H1 (cell line): ENCODE results near the gene BICRAL. TPM values are rescaled to one million over a fixed set of nuclear protein-coding genes. Genes with fewer than 3 reads are reported as not detected.

Experiments
- CTCF ChIA-PET: fragments of 300-600 bp; sonication (Branson Sonifier 250); formaldehyde crosslinking; loops from one replicate; lab custom pipeline; 2021; ENCODE audit not compliant: partially characterized antibody; lab: Charles Lee
- POLR2A ChIA-PET: fragments of 300-600 bp; sonication (Branson Sonifier 250); formaldehyde crosslinking; loops from one replicate; lab custom pipeline; 2021; ENCODE audit warnings: inconsistent platforms; ENCODE audit not compliant: partially characterized antibody; lab: Charles Lee
- DNase-seq, 2 experiments: peaks; one replicate each; pipeline versions ENCODE4 v3.0.0 to v3.0.0-alpha.2; 2010 to 2022; ENCODE audit warnings: low spot score in 2 of 2, low read depth in 1 of 2, mixed read lengths in 1 of 2
- FAIRE-seq: peaks from 2 replicates; lab custom pipeline; 2011; peaks lifted over from hg19 to GRCh38; lab: Jason Lieb, UNC
- H2AFZ ChIP-seq: 2 replicates; pipeline ENCODE4 v1.8.1; 2012; ENCODE audit warnings: low read length, inconsistent platforms
- H2AK5ac ChIP-seq: 2 replicates; pipeline ENCODE4 v1.6.1; 2013; ENCODE audit warnings: low read depth, low read length
- H2BK120ac ChIP-seq: replicated peaks from 2 replicates; pipeline ENCODE3; 2013; ENCODE audit warnings: low read depth, low read length, inconsistent platforms
- H2BK12ac ChIP-seq: 2 replicates; pipeline ENCODE4 v1.6.1; 2013; ENCODE audit warnings: low read depth, low read length
- H2BK15ac ChIP-seq: 2 replicates; pipeline ENCODE4 v1.6.1; 2013; ENCODE audit warnings: low read length
- H2BK20ac ChIP-seq: 2 replicates; pipeline ENCODE4 v1.6.1; 2013; ENCODE audit warnings: low read length
- H2BK5ac ChIP-seq: 2 replicates; pipeline ENCODE4 v1.6.1; 2013; ENCODE audit warnings: low read depth, low read length
- H3K14ac ChIP-seq: 2 replicates; pipeline ENCODE4 v1.6.1; 2013; ENCODE audit warnings: inconsistent platforms; ENCODE audit not compliant: insufficient read length
- H3K18ac ChIP-seq: 2 replicates; pipeline ENCODE4 v1.6.1; 2013; ENCODE audit warnings: low read length; ENCODE audit errors: extremely low read depth
- H3K23ac ChIP-seq: 2 replicates; pipeline ENCODE4 v1.6.1; 2013; ENCODE audit warnings: inconsistent platforms; ENCODE audit not compliant: insufficient read length
- H3K23me2 ChIP-seq: 2 replicates; pipeline ENCODE4 v1.6.1; 2013; ENCODE audit warnings: low read depth, low read length
- H3K27ac ChIP-seq: 2 replicates; pipeline ENCODE4 v1.6.1; 2011; ENCODE audit warnings: low read depth, low read length, inconsistent platforms
- H3K27me3 ChIP-seq, 4 experiments: replicated peaks in 1 of 4; 1 replicate in 1 of 4; 2 replicates in 3 of 4; pipeline versions ENCODE4 v1.6.1 to v1.8.1; 2011 to 2013; ENCODE audit warnings: low read length in 3 of 4, mild to moderate bottlenecking in 3 of 4, inconsistent platforms in 2 of 4, mixed read lengths in 2 of 4, moderate library complexity in 1 of 4; ENCODE audit not compliant: control insufficient read depth in 3 of 4, insufficient read depth in 3 of 4; ENCODE audit errors: extremely low read depth in 1 of 4
- H3K36me3 ChIP-seq, 4 experiments: 2 replicates each; pipeline versions ENCODE4 v1.6.1 to v1.8.1; 2011 to 2013; ENCODE audit warnings: mild to moderate bottlenecking in 4 of 4, low read length in 3 of 4, moderate library complexity in 2 of 4, control low read depth in 1 of 4, inconsistent platforms in 1 of 4; ENCODE audit not compliant: insufficient read depth in 4 of 4, control insufficient read depth in 2 of 4
- H3K4ac ChIP-seq: replicated peaks from 2 replicates; pipeline ENCODE3; 2013; ENCODE audit warnings: low read length, low read depth, mixed read lengths, inconsistent platforms; ENCODE audit not compliant: insufficient read length
- H3K4me1 ChIP-seq, 4 experiments: replicated peaks in 1 of 4; 1 replicate in 1 of 4; 2 replicates in 3 of 4; pipeline versions ENCODE4 v1.6.1 to v1.8.1; 2011 to 2013; ENCODE audit warnings: low read length in 3 of 4, inconsistent platforms in 2 of 4, mixed read lengths in 1 of 4; ENCODE audit not compliant: insufficient read depth in 4 of 4, control insufficient read depth in 3 of 4
- H3K4me2 ChIP-seq, 2 experiments: 2 replicates each; pipeline versions ENCODE4 v1.6.1 to v1.8.1; 2011 to 2013; ENCODE audit warnings: low read depth in 2 of 2, low read length in 2 of 2, control low read depth in 1 of 2, inconsistent platforms in 1 of 2, mild to moderate bottlenecking in 1 of 2; ENCODE audit not compliant: insufficient read depth in 1 of 2
- H3K4me3 ChIP-seq, 4 experiments: fragments of 200-600, 300-600 bp in 1 of 4; sonication (generic), shearing (Covaris generic), sonication (Bioruptor Twin) in 1 of 4; 2 replicates each; pipeline versions ENCODE4 v1.5.1 to v1.8.1; 2011 to 2016; ENCODE audit warnings: low read length in 4 of 4, low read depth in 3 of 4, control low read depth in 2 of 4, inconsistent platforms in 2 of 4, mild to moderate bottlenecking in 2 of 4, mixed read lengths in 1 of 4, moderate library complexity in 1 of 4; ENCODE audit not compliant: insufficient read depth in 2 of 4; ENCODE audit errors: extremely low read depth in 1 of 4
- H3K56ac ChIP-seq: replicated peaks from 2 replicates; pipeline ENCODE3; 2013; ENCODE audit warnings: low read depth, mild to moderate bottlenecking, mixed read lengths, low read length, inconsistent platforms; ENCODE audit not compliant: insufficient read length
- H3K79me1 ChIP-seq: 2 replicates; pipeline ENCODE4 v1.6.1; 2013; ENCODE audit warnings: low read depth, low read length, control low read depth
- H3K79me2 ChIP-seq, 2 experiments: 2 replicates each; pipeline versions ENCODE4 v1.6.1 to v1.8.1; 2012 to 2013; ENCODE audit warnings: low read length in 2 of 2, mild to moderate bottlenecking in 2 of 2, inconsistent platforms in 1 of 2; ENCODE audit not compliant: insufficient read depth in 2 of 2, control insufficient read depth in 1 of 2
- H3K9ac ChIP-seq, 4 experiments: replicated peaks in 1 of 4; 1 replicate in 1 of 4; 2 replicates in 3 of 4; pipeline versions ENCODE4 v1.6.1 to v1.8.1; 2011 to 2013; ENCODE audit warnings: low read depth in 3 of 4, low read length in 3 of 4, control low read depth in 2 of 4, mild to moderate bottlenecking in 2 of 4, moderate library complexity in 2 of 4, inconsistent platforms in 1 of 4; ENCODE audit errors: extremely low read depth in 1 of 4
- H3K9me3 ChIP-seq, 2 experiments: 2 replicates each; pipeline versions ENCODE4 v1.6.1 to v1.8.1; 2012 to 2013; ENCODE audit warnings: mild to moderate bottlenecking in 2 of 2, moderate library complexity in 2 of 2, control low read depth in 1 of 2, inconsistent platforms in 1 of 2, low read depth in 1 of 2, low read length in 1 of 2, mixed read lengths in 1 of 2; ENCODE audit not compliant: insufficient read depth in 2 of 2
- H4K20me1 ChIP-seq, 2 experiments: replicated peaks in 1 of 2; 2 replicates each; pipeline versions ENCODE3 to v1.8.1; 2011 to 2013; ENCODE audit warnings: inconsistent platforms in 2 of 2, low read length in 2 of 2, mild to moderate bottlenecking in 1 of 2; ENCODE audit not compliant: insufficient read depth in 2 of 2, control insufficient read depth in 1 of 2
- H4K5ac ChIP-seq: 2 replicates; pipeline ENCODE4 v1.6.1; 2013; ENCODE audit warnings: low read length, low read depth, mixed read lengths, inconsistent platforms; ENCODE audit not compliant: insufficient read length
- H4K8ac ChIP-seq: 2 replicates; pipeline ENCODE4 v1.8.0; 2013; ENCODE audit warnings: mild to moderate bottlenecking, moderate library complexity, low read length, inconsistent platforms; ENCODE audit not compliant: insufficient read depth; ENCODE audit errors: extremely low read depth
- H4K91ac ChIP-seq: replicated peaks from 2 replicates; pipeline ENCODE3; 2013; ENCODE audit warnings: low read length, mixed read lengths, inconsistent platforms; ENCODE audit not compliant: insufficient read length
- ATF2 ChIP-seq: IDR thresholded peaks from 2 replicates; pipeline ENCODE4 v1.6.1; 2012; ENCODE audit warnings: low read length, inconsistent platforms
- CEBPB ChIP-seq: IDR thresholded peaks from 2 replicates; pipeline ENCODE4 v1.6.1; 2012; ENCODE audit warnings: low read depth, low read length
- CTBP2 ChIP-seq: IDR thresholded peaks from 2 replicates; pipeline ENCODE4 v1.7.0; 2011; ENCODE audit warnings: borderline replicate concordance, mild to moderate bottlenecking, moderate library complexity, mixed read lengths, low read length; ENCODE audit not compliant: insufficient read depth, insufficient read length
- JUN ChIP-seq: IDR thresholded peaks from 2 replicates; pipeline ENCODE4 v1.6.1; 2011; ENCODE audit warnings: low read depth, mild to moderate bottlenecking, improper control_type of control experiment, low read length
- KDM1A ChIP-seq: fragments of 200-600, 300-600 bp; sonication (generic); IDR thresholded peaks from 2 replicates; pipeline ENCODE4 v1.7.1; 2016; ENCODE audit warnings: mild to moderate bottlenecking, low read length, borderline replicate concordance
- NRF1 ChIP-seq: IDR thresholded peaks from 2 replicates; pipeline ENCODE4 v1.6.1; 2011; ENCODE audit warnings: mild to moderate bottlenecking, low read depth, low read length, improper control_type of control experiment
- PHF8 ChIP-seq: fragments of 200-600 bp; sonication (generic); conservative IDR thresholded peaks from 2 replicates; pipeline ENCODE4 v1.7.1; 2012; ENCODE audit warnings: low read depth, mild to moderate bottlenecking, inconsistent platforms, low read length, moderate library complexity
- RBBP5 ChIP-seq: IDR thresholded peaks from 2 replicates; pipeline ENCODE4 v1.7.1; 2012; ENCODE audit warnings: low read depth, mild to moderate bottlenecking, inconsistent platforms, low read length, moderate library complexity, borderline replicate concordance
- SIX5 ChIP-seq: IDR thresholded peaks from 2 replicates; pipeline ENCODE4 v1.6.1; 2011; ENCODE audit warnings: mild to moderate bottlenecking, low read depth, low read length
- SUZ12 ChIP-seq: fragments of 200-600 bp; sonication (generic); IDR thresholded peaks from 2 replicates; pipeline ENCODE4 v1.6.1; 2012; ENCODE audit warnings: mild to moderate bottlenecking, inconsistent platforms, low read length, moderate library complexity, mixed read lengths
- YY1 ChIP-seq: IDR thresholded peaks from 2 replicates; pipeline ENCODE4 v1.6.1; 2011; ENCODE audit warnings: low read depth, mild to moderate bottlenecking, low read length
- ZNF274 ChIP-seq: IDR thresholded peaks from 2 replicates; pipeline ENCODE4 v1.7.0; 2012; ENCODE audit warnings: low read length, borderline replicate concordance; ENCODE audit errors: extremely low read depth
- WGBS, 2 experiments: shearing (Covaris generic) in 1 of 2; methylation state at CpG; one replicate each; pipeline versions ENCODE4 v1.1.6 to v1.1.7; 2013 to 2015; ENCODE audit warnings: low lambda C conversion rate in 2 of 2, mixed read lengths in 2 of 2, inconsistent platforms in 1 of 2, low coverage in 1 of 2, missing lambda C conversion rate in 1 of 2; ENCODE audit not compliant: insufficient replicate concordance in 2 of 2, insufficient coverage in 1 of 2, insufficient read length in 1 of 2; ENCODE audit errors: extremely low coverage in 1 of 2, missing lambda C conversion rate in 1 of 2; 5-methylcytosine and 5-hydroxymethylcytosine counted together
- polyA plus RNA-seq, 7 experiments: library from polyadenylated mRNA; depleted of rRNA in 3 of 7; stranded (reverse) in 5 of 7; unstranded in 2 of 7; fragments of >200 nt in 5 of 7; fragments of 200-250 nt in 2 of 7; gene quantifications; 1 replicate in 5 of 7; 2 replicates in 1 of 7; 4 replicates in 1 of 7; pipeline versions ENCODE4 v1.2.1 to v1.2.3, GENCODE V29; 2011 to 2013; ENCODE audit warnings: missing spikeins in 2 of 7, mixed read lengths in 2 of 7
- total RNA-seq: library from RNA; stranded (reverse); fragmentation: NEBNext Ultra II Directional; extraction: Animal tissue kit (Norgen Biotek cat#: 25700); gene quantifications from 2 replicates; pipeline ENCODE4 v1.2.1, GENCODE V29; 2021

The BICRAL gene
- total and polyA plus RNA-seq, 2 of the 8 experiments (the other 6 are each of a cell fraction or from before 2014, with no cell fraction given): 9.4 to 12.2 TPM

DNA sequence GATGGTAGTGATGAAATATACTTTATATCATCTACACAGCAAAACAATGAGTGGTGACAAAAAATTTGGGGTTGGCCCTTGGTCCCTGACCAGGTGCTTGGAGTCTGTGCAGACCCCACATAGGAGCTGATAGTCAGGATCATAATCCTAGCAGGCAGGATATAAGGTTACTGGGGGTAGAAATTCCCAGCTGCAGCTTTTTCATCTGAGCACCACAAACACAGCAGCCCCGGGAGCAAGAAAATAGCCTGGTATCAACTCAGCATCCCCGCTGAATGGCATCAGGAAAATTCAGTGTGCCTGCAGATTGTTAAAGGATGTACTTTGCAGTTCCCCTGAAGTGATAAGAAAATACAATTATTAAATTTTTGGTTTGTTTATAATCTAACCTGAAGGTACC, 69.7 kb downstream of the BICRAL start:
- Histone ChIP-seq H2BK120ac (no peak overlapping the region), H2AFZ (no peak overlapping the region), H3K56ac (no peak overlapping the region), H3K18ac (no peak overlapping the region), H3K4me1 (no peaks in the 10 kb centered on the region), H3K23me2 (no peaks in the 10 kb centered on the region), H3K27me3 (no peaks in the 10 kb centered on the region), H3K4me3 (no peak overlapping the region), H3K79me1 (no peaks in the 10 kb centered on the region; the same call in 1 of the 2 replicates), H3K23ac (no peak overlapping the region), H4K20me1 (no peaks in the 10 kb centered on the region), H2BK15ac (no peak overlapping the region), H3K79me2 (no peaks in the 10 kb centered on the region), H3K27ac (no peak overlapping the region), H3K4ac (no peak overlapping the region), H3K9me3 (no peaks in the 10 kb centered on the region), H2BK12ac (no peak overlapping the region), H3K4me2 (no peak overlapping the region), H2BK20ac (no peak overlapping the region), H4K8ac (no peak overlapping the region), H3K14ac (no peak overlapping the region), H4K5ac (no peak overlapping the region), H3K36me3 (peaks cover 0 to 26% (median 8%) of the 10 kb centered on the region in 4 experiments; a peak in 3 of 8 replicates), H4K91ac (no peak overlapping the region), H3K9ac (no peak overlapping the region), H2BK5ac (no peak overlapping the region), H2AK5ac (no peak overlapping the region)
- DNase-seq: no peak
- FAIRE-seq: no peak
- POLR2A ChIA-PET: interaction anchor here (0.9 to 1.0 kb wide), 2 partner anchors 10 to 28 kb away, joined by 4 to 5 read pairs; partner anchors contain the start of gene RPL7L1
- CTCF ChIA-PET: interaction anchor here (1.0 to 1.1 kb wide), 2 partner anchors 15 to 178 kb away, joined by 3 read pairs; no protein-coding TSS in a partner anchor
- WGBS, 2 experiments: 89% methylated on average over 2 of the region's 2 CpGs; no CpG with 5 or more reads in 1 of the 2 experiments
- no peak for TF ChIP-seq ATF2
- TF ChIP-seq PHF8: no peak
- no peak for TF ChIP-seq YY1
- TF ChIP-seq SIX5: no peak
- no peak for TF ChIP-seq RBBP5
- TF ChIP-seq CTBP2: no peak
- TF ChIP-seq SUZ12: no peak
- TF ChIP-seq NRF1: no peak
- TF ChIP-seq ZNF274: no peak
- TF ChIP-seq JUN: no peak
- TF ChIP-seq CEBPB: no peak
- TF ChIP-seq KDM1A: no peak
